IMR-90 (cell line): Measurements from ENCODE around the gene B3GNT5. TPM values are rescaled to one million over a fixed set of nuclear protein-coding genes. Genes with fewer than 3 reads are reported as not detected.

ENCODE experiments used
- ATAC-seq: fragments of 200-7000 bp; cut with Tn5 transposase; 2 replicates; pipeline ENCODE4 v1.9.1; 2020; ENCODE audit warnings: low read depth, mild to moderate bottlenecking, moderate library complexity
- BruUV-seq: library from RNA; stranded (reverse); fragments of 400-500 nt; replicated peaks from 2 replicates; lab custom pipeline; 2021; lab: Mats Ljungman, UMichigan
- CTCF ChIA-PET: fragments of 300-600 bp; formaldehyde crosslinking; extraction: SDS; loops from one replicate; lab custom pipeline; 2021; ENCODE audit warnings: antibody characterized with exemption; lab: Yijun Ruan, JAX
- POLR2A ChIA-PET: fragments of 300-600 bp; sonication (Branson Sonifier 250); formaldehyde crosslinking; loops from one replicate; lab custom pipeline; 2022; ENCODE audit warnings: antibody characterized with exemption; ENCODE audit not compliant: unreplicated experiment; lab: Charles Lee
- DNase-seq: peaks from one replicate; pipeline ENCODE4 v3.0.0; 2013
- H2AFZ ChIP-seq: replicated peaks from 2 replicates; pipeline ENCODE3; 2013; ENCODE audit warnings: low read length, mild to moderate bottlenecking; ENCODE audit not compliant: poor library complexity
- H2AK5ac ChIP-seq: 2 replicates; pipeline ENCODE4 v1.6.1; 2013; ENCODE audit warnings: low read depth, low read length, inconsistent platforms
- H2AK9ac ChIP-seq: replicated peaks from 2 replicates; pipeline ENCODE3; 2013; ENCODE audit warnings: mild to moderate bottlenecking, low read depth, low read length, moderate library complexity; ENCODE audit not compliant: poor library complexity
- H2BK120ac ChIP-seq: 2 replicates; pipeline ENCODE4 v1.6.1; 2013; ENCODE audit warnings: low read depth, low read length, inconsistent platforms
- H2BK15ac ChIP-seq: 3 replicates; pipeline ENCODE4 v1.6.1; 2013; ENCODE audit warnings: low read depth, low read length, inconsistent platforms
- H2BK20ac ChIP-seq: 2 replicates; pipeline ENCODE4 v1.6.1; 2013; ENCODE audit warnings: low read depth, mild to moderate bottlenecking, inconsistent platforms, low read length, moderate library complexity
- H2BK5ac ChIP-seq: 2 replicates; pipeline ENCODE4 v1.6.1; 2013; ENCODE audit warnings: mild to moderate bottlenecking, low read depth, low read length, inconsistent platforms; ENCODE audit not compliant: poor library complexity, severe bottlenecking
- H3K14ac ChIP-seq: replicated peaks from 2 replicates; pipeline ENCODE4 v1.6.1; 2013; ENCODE audit warnings: low read depth, low read length, inconsistent platforms
- H3K18ac ChIP-seq: 2 replicates; pipeline ENCODE4 v1.6.1; 2013; ENCODE audit warnings: low read depth, low read length, control low read depth
- H3K23ac ChIP-seq: 2 replicates; pipeline ENCODE4 v1.6.1; 2013; ENCODE audit warnings: low read depth, low read length, inconsistent platforms
- H3K27ac ChIP-seq: 2 replicates; pipeline ENCODE4 v1.5.1; 2013; ENCODE audit warnings: mild to moderate bottlenecking, control low read depth, low read length; ENCODE audit not compliant: insufficient read depth
- H3K27me3 ChIP-seq: 2 replicates; pipeline ENCODE4 v1.6.1; 2013; ENCODE audit warnings: low read length; ENCODE audit not compliant: control insufficient read depth, insufficient read depth
- H3K36me3 ChIP-seq: 2 replicates; pipeline ENCODE4 v1.6.1; 2013; ENCODE audit warnings: low read length, mixed read lengths; ENCODE audit not compliant: control insufficient read depth, insufficient read depth
- H3K4ac ChIP-seq: 2 replicates; pipeline ENCODE4 v1.6.1; 2013; ENCODE audit warnings: low read depth, low read length, inconsistent platforms
- H3K4me1 ChIP-seq: 2 replicates; pipeline ENCODE4 v1.6.1; 2013; ENCODE audit warnings: low read length, mixed read lengths; ENCODE audit not compliant: control insufficient read depth, insufficient read depth
- H3K4me2 ChIP-seq: 2 replicates; pipeline ENCODE4 v1.6.1; 2013; ENCODE audit warnings: low read depth, mild to moderate bottlenecking, control low read depth, low read length, moderate library complexity
- H3K4me3 ChIP-seq: 2 replicates; pipeline ENCODE4 v1.5.1; 2013; ENCODE audit warnings: low read depth, mild to moderate bottlenecking, control low read depth, low read length, moderate library complexity; ENCODE audit not compliant: insufficient read depth
- H3K56ac ChIP-seq: 2 replicates; pipeline ENCODE4 v1.6.1; 2013; ENCODE audit warnings: low read length, inconsistent platforms; ENCODE audit not compliant: insufficient read depth; ENCODE audit errors: extremely low read depth
- H3K79me1 ChIP-seq, 2 experiments: 2 replicates each; pipeline ENCODE4 v1.6.1; 2013; ENCODE audit warnings: low read length in 2 of 2, inconsistent platforms in 1 of 2, low read depth in 1 of 2
- H3K9ac ChIP-seq: 2 replicates; pipeline ENCODE4 v1.6.1; 2013; ENCODE audit warnings: low read depth, low read length, control low read depth
- H3K9me1 ChIP-seq: 2 replicates; pipeline ENCODE4 v1.6.1; 2013; ENCODE audit warnings: low read length, inconsistent platforms; ENCODE audit not compliant: insufficient read depth
- H3K9me3 ChIP-seq: 2 replicates; pipeline ENCODE4 v1.6.1; 2013; ENCODE audit warnings: low read length; ENCODE audit not compliant: control insufficient read depth, insufficient read depth
- H4K20me1 ChIP-seq: 2 replicates; pipeline ENCODE4 v1.6.1; 2013; ENCODE audit warnings: low read length, inconsistent platforms; ENCODE audit not compliant: insufficient read depth
- H4K5ac ChIP-seq: 2 replicates; pipeline ENCODE4 v1.6.1; 2013; ENCODE audit warnings: mild to moderate bottlenecking, low read depth, low read length, control low read depth
- H4K8ac ChIP-seq, 2 experiments: 2 replicates each; pipeline ENCODE4 v1.6.1; 2013; ENCODE audit warnings: low read depth in 2 of 2, low read length in 2 of 2, control low read depth in 1 of 2, inconsistent platforms in 1 of 2
- H4K91ac ChIP-seq: 2 replicates; pipeline ENCODE4 v1.6.1; 2013; ENCODE audit warnings: low read depth, low read length, inconsistent platforms; ENCODE audit not compliant: insufficient read depth
- BHLHE40 ChIP-seq: fragments of 150-350 bp; IDR thresholded peaks from 2 replicates; pipeline ENCODE4 v1.6.1; 2016; ENCODE audit warnings: mild to moderate bottlenecking, low read depth, low read length
- CEBPB ChIP-seq: IDR thresholded peaks from 2 replicates; pipeline ENCODE4 v1.6.1; 2012; ENCODE audit warnings: low read depth, low read length, improper control_type of control experiment
- CHD1 ChIP-seq: IDR thresholded peaks from 2 replicates; pipeline ENCODE4 v1.6.1; 2012; ENCODE audit warnings: low read depth, low read length, improper control_type of control experiment
- CTCF ChIP-seq: conservative IDR thresholded peaks from 2 replicates; pipeline ENCODE4 v1.5.1; 2012; ENCODE audit warnings: mild to moderate bottlenecking, low read depth, low read length, improper control_type of control experiment
- ELK1 ChIP-seq: fragments of 150-350 bp; IDR thresholded peaks from 2 replicates; pipeline ENCODE4 v1.6.1; 2016; ENCODE audit warnings: low read depth, mild to moderate bottlenecking, low read length, moderate library complexity, borderline replicate concordance
- FOS ChIP-seq: fragments of 150-350 bp; IDR thresholded peaks from 2 replicates; pipeline ENCODE4 v1.6.1; 2016; ENCODE audit warnings: low read depth, low read length
- MAFK ChIP-seq: IDR thresholded peaks from 2 replicates; pipeline ENCODE4 v1.6.1; 2012; ENCODE audit warnings: low read depth, low read length, improper control_type of control experiment
- MAZ ChIP-seq: IDR thresholded peaks from 2 replicates; pipeline ENCODE4 v1.6.1; 2012; ENCODE audit warnings: low read depth, mild to moderate bottlenecking, low read length, improper control_type of control experiment, moderate library complexity, borderline replicate concordance
- MXI1 ChIP-seq: IDR thresholded peaks from 2 replicates; pipeline ENCODE4 v1.6.1; 2012; ENCODE audit warnings: low read depth, mild to moderate bottlenecking, low read length, moderate library complexity, borderline replicate concordance
- NFE2L2 ChIP-seq: fragments of 150-350 bp; IDR thresholded peaks from 2 replicates; pipeline ENCODE4 v1.6.1; 2016; ENCODE audit warnings: low read depth, mild to moderate bottlenecking, low read length
- POLR2A ChIP-seq: IDR thresholded peaks from 2 replicates; pipeline ENCODE4 v1.6.1; 2012; ENCODE audit warnings: mild to moderate bottlenecking, low read depth, low read length
- RAD21 ChIP-seq: IDR thresholded peaks from 2 replicates; pipeline ENCODE4 v1.6.1; 2012; ENCODE audit warnings: low read length, improper control_type of control experiment
- RCOR1 ChIP-seq: IDR thresholded peaks from 2 replicates; pipeline ENCODE4 v1.6.1; 2012; ENCODE audit warnings: mild to moderate bottlenecking, low read length, improper control_type of control experiment; ENCODE audit not compliant: insufficient replicate concordance
- RFX5 ChIP-seq: IDR thresholded peaks from 2 replicates; pipeline ENCODE4 v1.8.0; 2012; ENCODE audit warnings: low read depth, mild to moderate bottlenecking, low read length, moderate library complexity
- SMC3 ChIP-seq: fragments of 150-350 bp; IDR thresholded peaks from 2 replicates; pipeline ENCODE4 v1.6.1; 2016; ENCODE audit warnings: low read depth, mild to moderate bottlenecking, antibody characterized with exemption, low read length, moderate library complexity
- USF2 ChIP-seq: fragments of 150-350 bp; IDR thresholded peaks from 2 replicates; pipeline ENCODE4 v1.6.1; 2017; ENCODE audit warnings: mild to moderate bottlenecking, antibody characterized with exemption, low read length, low read depth
- WGBS, 2 experiments: methylation state at CpG; one replicate each; pipeline versions ENCODE4 v1.1.5 to v1.1.7; 2013; ENCODE audit warnings: missing lambda C conversion rate in 2 of 2; ENCODE audit not compliant: insufficient read length in 1 of 2; ENCODE audit errors: extremely low coverage in 2 of 2; 5-methylcytosine and 5-hydroxymethylcytosine counted together
- dilution Hi-C: fragments of 300-500 bp; cut with HindIII; formaldehyde crosslinking; loops from one replicate; pipeline ENCODE4 v1.14.3; 2018; ENCODE audit warnings: low sequenced_read_pairs; ENCODE audit not compliant: unreplicated experiment
- in situ Hi-C: fragments of 300-500 bp; cut with MboI; formaldehyde crosslinking; loops from 3 replicates; pipeline ENCODE4 v1.14.3; 2019; ENCODE audit warnings: low sequenced_read_pairs, inconsistent platforms, mixed read lengths
- intact Hi-C: fragments of 100-400 bp; cut with micrococcal nuclease; formaldehyde crosslinking; loops from 2 replicates; pipeline ENCODE4 v1.10.0; 2022
- polyA plus RNA-seq, 3 experiments: library from polyadenylated mRNA; depleted of rRNA; stranded (reverse); fragments of >200 nt; gene quantifications; 2 replicates each; pipeline ENCODE4 v1.2.3, GENCODE V29; 2012; ENCODE audit warnings: low replicate concordance in 1 of 3
- total RNA-seq: library from RNA; depleted of rRNA; stranded (reverse); fragments of >200 nt; gene quantifications from 2 replicates; pipeline ENCODE4 v1.2.3, GENCODE V29; 2012

B3GNT5 gene
- total and polyA plus RNA-seq, 2 of the 4 experiments (the other 2 are of a cell fraction) = 1.6 to 3.4 TPM

- BruUV-seq = no TSS peak
- dilution Hi-C loops = no loop called here
- WGBS, 2 experiments = 80% methylated on average over 2 of the region's 2 CpGs; no CpG with 5 or more reads in 1 of the 2 experiments
These were observed 50.6 kb downstream of the B3GNT5 start for GRCh38 chr3:183303690-183304089.

More at GRCh38 chr3:183303690-183304089, 50.6 kb downstream of the B3GNT5 start:
- no peaks in the 10 kb centered on the region for H3K79me1 ChIP-seq
- POLR2A ChIA-PET = no interaction called here
- H3K23ac ChIP-seq = no peak overlapping the region
- no peak overlapping the region for H3K4me3 ChIP-seq
- H3K9me1 ChIP-seq = peaks cover 2% of the 10 kb centered on the region; the same call in 1 of the 2 replicates
- no peak overlapping the region for H2AK5ac ChIP-seq
- no peak overlapping the region for H3K4me2 ChIP-seq
- no peak overlapping the region for H2BK120ac ChIP-seq
- H4K8ac ChIP-seq = no peak overlapping the region
- no peak overlapping the region for H4K5ac ChIP-seq
- TF ChIP-seq BHLHE40 (no peak), RAD21 (no peak), POLR2A (no peak), SMC3 (no peak), RFX5 (no peak), MAZ (no peak), USF2 (no peak), ELK1 (no peak), CEBPB (no peak), RCOR1 (no peak), CTCF (no peak), MXI1 (no peak), MAFK (no peak), FOS (no peak), NFE2L2 (no peak), CHD1 (no peak)
- H4K91ac ChIP-seq = no peak overlapping the region
- no peak overlapping the region for H2BK20ac ChIP-seq
- H3K9me3 ChIP-seq = no peaks in the 10 kb centered on the region
- H3K36me3 ChIP-seq = no peaks in the 10 kb centered on the region
- no peak overlapping the region for H3K27ac ChIP-seq
- no peak overlapping the region for H2BK5ac ChIP-seq
- CTCF ChIA-PET = interaction anchor here (0.6 kb wide), 1 partner anchor 141 kb away, joined by 6 read pairs; the partner anchor contains the start of gene LAMP3
- no peak overlapping the region for H3K14ac ChIP-seq
- H3K9ac ChIP-seq = no peak overlapping the region
- H2AFZ ChIP-seq = no peak overlapping the region
- no peak overlapping the region for H3K4ac ChIP-seq
- H3K18ac ChIP-seq = no peak overlapping the region
- H3K4me1 ChIP-seq = peaks cover 12% of the 10 kb centered on the region
- H2AK9ac ChIP-seq = no peak overlapping the region
- H3K56ac ChIP-seq = no peak overlapping the region
- no peaks in the 10 kb centered on the region for H4K20me1 ChIP-seq
- ATAC-seq (no peak), DNase-seq (no peak)
- in situ Hi-C loops (no loop called here), intact Hi-C loops (no loop called here)
- H2BK15ac ChIP-seq = no peak overlapping the region
- H3K27me3 ChIP-seq = peaks cover 9% of the 10 kb centered on the region
